Astrocyte (in vitro differentiated cells and primary cell): ENCODE data around the gene SNAP23. TPM values are rescaled to one million over a fixed set of nuclear protein-coding genes. Genes with fewer than 3 reads are reported as not detected.
A peak's percentile ranks its signal among the peaks of the same experiment; 100 is the strongest.

Experiments used
- DNase-seq: peaks from one replicate; pipeline ENCODE4 v3.0.0-alpha.2; 2010; ENCODE audit warnings: low read depth
- FAIRE-seq: peaks from 2 replicates; lab custom pipeline; 2011; peaks lifted over from hg19 to GRCh38; lab: Jason Lieb, UNC
- H2AFZ ChIP-seq: 2 replicates; pipeline ENCODE4 v1.6.0; 2012; ENCODE audit warnings: low read depth, low read length, inconsistent platforms
- H3K27ac ChIP-seq: 2 replicates; pipeline ENCODE4 v1.5.1; 2011; ENCODE audit warnings: low read depth, low read length, inconsistent platforms
- H3K27me3 ChIP-seq: 2 replicates; pipeline ENCODE4 v1.6.0; 2011; ENCODE audit warnings: low read length, inconsistent platforms; ENCODE audit not compliant: insufficient read depth
- H3K36me3 ChIP-seq: 2 replicates; pipeline ENCODE4 v1.5.1; 2011; ENCODE audit warnings: low read length, inconsistent platforms; ENCODE audit not compliant: insufficient read depth
- H3K4me1 ChIP-seq: 2 replicates; pipeline ENCODE4 v1.5.1; 2011; ENCODE audit warnings: low read length, inconsistent platforms; ENCODE audit not compliant: insufficient read depth
- H3K4me2 ChIP-seq: 2 replicates; pipeline ENCODE4 v1.6.0; 2012; ENCODE audit warnings: low read length, inconsistent platforms
- H3K4me3 ChIP-seq: 2 replicates; pipeline ENCODE4 v1.5.1; 2011; ENCODE audit warnings: low read depth, mild to moderate bottlenecking, low read length, inconsistent platforms; ENCODE audit not compliant: insufficient read depth
- H3K79me2 ChIP-seq: 2 replicates; pipeline ENCODE4 v1.6.0; 2012; ENCODE audit warnings: mild to moderate bottlenecking, low read length, inconsistent platforms; ENCODE audit not compliant: insufficient read depth
- H3K9ac ChIP-seq: 2 replicates; pipeline ENCODE4 v1.6.0; 2012; ENCODE audit warnings: mild to moderate bottlenecking, low read length, inconsistent platforms
- H3K9me3 ChIP-seq: 2 replicates; pipeline ENCODE4 v1.5.1; 2012; ENCODE audit warnings: low read depth, mild to moderate bottlenecking, low read length, inconsistent platforms; ENCODE audit not compliant: insufficient read depth
- H4K20me1 ChIP-seq: 2 replicates; pipeline ENCODE4 v1.6.0; 2012; ENCODE audit warnings: low read length, inconsistent platforms; ENCODE audit not compliant: insufficient read depth
- H3K27ac Mint-ChIP-seq: one replicate; pipeline ENCODE4 v1.8.0; 2021; ENCODE audit warnings: mild to moderate bottlenecking, mixed read lengths; ENCODE audit not compliant: unreplicated experiment
- H3K27me3 Mint-ChIP-seq: one replicate; pipeline ENCODE4 v1.8.0; 2021; ENCODE audit warnings: low read depth, mixed read lengths; ENCODE audit not compliant: unreplicated experiment
- H3K36me3 Mint-ChIP-seq: one replicate; pipeline ENCODE4 v1.8.0; 2021; ENCODE audit warnings: low read depth, mixed read lengths; ENCODE audit not compliant: unreplicated experiment
- H3K4me1 Mint-ChIP-seq: one replicate; pipeline ENCODE4 v1.8.0; 2021; ENCODE audit warnings: low read depth, mixed read lengths; ENCODE audit not compliant: unreplicated experiment
- H3K4me3 Mint-ChIP-seq: one replicate; pipeline ENCODE4 v1.8.0; 2021; ENCODE audit warnings: mild to moderate bottlenecking, moderate library complexity, mixed read lengths; ENCODE audit not compliant: unreplicated experiment
- H3K9me3 Mint-ChIP-seq: one replicate; pipeline ENCODE4 v1.8.0; 2021; ENCODE audit warnings: mild to moderate bottlenecking, mixed read lengths; ENCODE audit not compliant: unreplicated experiment
- CTCF ChIP-seq: IDR thresholded peaks from 2 replicates; pipeline ENCODE4 v1.5.1; 2011; ENCODE audit warnings: low read depth, mild to moderate bottlenecking, inconsistent platforms, low read length, moderate library complexity; ENCODE audit not compliant: insufficient read depth
- EZH2 ChIP-seq: IDR thresholded peaks from 2 replicates; pipeline ENCODE4 v1.6.1; 2012; ENCODE audit warnings: mild to moderate bottlenecking, low read length, inconsistent platforms; ENCODE audit not compliant: insufficient read depth
- total RNA-seq: library from RNA; stranded (reverse); gene quantifications from 2 replicates; pipeline ENCODE4 v1.2.1, GENCODE V29; 2021

SNAP23 gene
- total RNA-seq, 1 donor from 2014 or later = 122 TPM

DNA sequence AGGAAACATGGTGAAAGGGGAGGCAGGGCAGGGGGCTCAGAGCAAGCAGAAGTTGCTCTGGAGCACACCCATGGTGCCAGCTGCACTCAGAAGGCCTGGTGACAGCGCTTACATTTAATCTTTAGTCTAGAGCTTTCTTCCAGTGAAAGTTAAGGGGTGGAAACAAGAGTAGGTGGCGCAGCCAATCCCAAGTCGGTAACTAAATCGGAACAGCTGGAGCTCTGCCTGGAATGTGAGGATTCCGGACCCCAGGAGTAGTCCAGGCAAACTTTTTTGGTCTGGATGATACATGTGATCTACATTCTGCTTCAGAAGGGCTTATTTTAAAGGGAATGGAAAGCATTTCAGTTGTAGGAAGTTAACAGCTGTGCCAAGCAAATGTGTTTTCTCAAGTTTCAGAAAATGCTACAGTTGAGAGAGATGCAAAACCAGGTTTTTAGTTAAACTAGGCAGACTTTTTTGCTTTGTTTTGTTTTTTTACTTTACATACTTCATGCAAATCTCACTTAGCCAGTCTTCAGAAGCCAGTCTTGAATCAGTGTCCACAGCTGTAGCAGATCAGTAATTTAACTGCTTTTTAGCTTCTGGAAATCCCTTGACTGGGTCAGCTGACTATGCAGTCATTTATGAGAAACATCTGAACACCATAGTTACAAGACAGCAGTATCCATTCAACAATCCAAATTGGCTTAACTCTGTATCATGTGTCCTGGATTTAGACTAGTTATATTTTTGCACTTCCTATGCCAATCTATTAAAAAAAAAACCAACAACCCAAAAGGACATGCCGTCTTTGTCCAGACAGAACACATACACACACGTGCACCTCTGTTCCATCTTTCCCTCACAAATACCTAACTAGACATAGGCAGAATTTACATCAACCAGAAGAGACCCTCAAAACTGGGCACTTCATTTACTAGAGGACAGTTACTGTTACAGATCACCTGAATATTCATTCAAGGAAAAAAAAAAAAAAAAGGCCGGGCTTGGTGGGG lies 37.7 kb upstream of the SNAP23 start:
- no peaks in the 10 kb centered on the region for H3K9me3 ChIP-seq
- H3K9ac ChIP-seq = peak overlapping the region; percentile 72
- no peak overlapping the region for H2AFZ ChIP-seq
- Mint-ChIP-seq H3K27ac (peak overlapping the region; percentile 93), H3K27me3 (no peaks in the 10 kb centered on the region), H3K36me3 (peaks cover 6% of the 10 kb centered on the region), H3K9me3 (no peaks in the 10 kb centered on the region), H3K4me3 (peak overlapping the region; percentile 75), H3K4me1 (peaks cover 17% of the 10 kb centered on the region)
- peak; percentile 69 for FAIRE-seq
- H3K36me3 ChIP-seq = no peaks in the 10 kb centered on the region
- peak overlapping the region; percentile 38 for H3K4me3 ChIP-seq
- peaks cover 21% of the 10 kb centered on the region for H3K4me1 ChIP-seq
- TF ChIP-seq EZH2 (no peak), CTCF (no peak)
- H3K79me2 ChIP-seq = peaks cover 6% of the 10 kb centered on the region
- peak; percentile 95 for DNase-seq
- peak overlapping the region; percentile 88 for H3K27ac ChIP-seq
- peak overlapping the region; percentile 76 for H3K4me2 ChIP-seq
- H3K27me3 ChIP-seq = no peaks in the 10 kb centered on the region
- H4K20me1 ChIP-seq = no peaks in the 10 kb centered on the region

DNA sequence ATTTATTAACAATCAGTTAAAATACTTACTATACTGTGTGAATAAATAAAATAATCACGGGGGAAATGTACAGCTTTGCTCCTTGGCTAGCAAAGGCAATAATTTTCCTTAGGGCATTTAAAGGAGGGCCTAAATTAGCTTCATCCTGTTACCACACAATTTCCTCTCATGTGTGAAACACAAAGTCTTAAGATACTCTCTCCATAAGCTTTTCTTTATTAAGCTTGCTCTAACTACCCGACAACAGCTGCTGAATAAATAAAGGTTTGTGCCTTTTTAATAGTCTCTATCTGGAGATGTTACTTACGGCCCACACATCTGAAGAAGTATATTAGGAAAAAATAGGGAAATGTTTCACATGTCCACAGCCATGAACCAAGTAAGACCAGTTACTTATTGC lies 34.2 kb upstream of the SNAP23 start:
- DNase-seq (no peak), FAIRE-seq (no peak)
- TF ChIP-seq CTCF (no peak), EZH2 (no peak)
- Histone ChIP-seq H3K27ac (no peak overlapping the region), H3K4me2 (no peak overlapping the region), H3K79me2 (peaks cover 10% of the 10 kb centered on the region), H3K9me3 (no peaks in the 10 kb centered on the region), H3K4me1 (peaks cover 21% of the 10 kb centered on the region), H2AFZ (no peak overlapping the region), H4K20me1 (no peaks in the 10 kb centered on the region), H3K4me3 (no peak overlapping the region), H3K27me3 (no peaks in the 10 kb centered on the region), H3K9ac (no peak overlapping the region), H3K36me3 (peaks cover 9% of the 10 kb centered on the region)
- Mint-ChIP-seq H3K4me3 (no peak overlapping the region), H3K27ac (no peak overlapping the region), H3K27me3 (no peaks in the 10 kb centered on the region), H3K4me1 (peaks cover 17% of the 10 kb centered on the region), H3K9me3 (no peaks in the 10 kb centered on the region), H3K36me3 (peaks cover 4% of the 10 kb centered on the region)
